Motor neuron (in vitro differentiated cells): ENCODE data around the gene BEND7. TPM values are rescaled to one million over a fixed set of nuclear protein-coding genes. Genes with fewer than 3 reads are reported as not detected.

Experiments
- ATAC-seq, 8 experiments: fragments of 200-7000 bp; cut with Tn5 transposase; replicated peaks in 6 of 8; 2 replicates each; pipeline ENCODE4 v1.8.0; 2021; ENCODE audit warnings: mild to moderate bottlenecking in 8 of 8, moderate library complexity in 8 of 8
- H3K27ac ChIP-seq, 2 donors: fragments of 250-450 bp; sonication (Bioruptor Pico); 2 replicates each; pipeline ENCODE4 v1.9.0; 2021; ENCODE audit warnings: antibody characterized with exemption in 2 of 2, mild to moderate bottlenecking in 2 of 2, moderate library complexity in 1 of 2
- H3K4me1 ChIP-seq, 2 donors: fragments of 250-450 bp; sonication (Bioruptor Pico); replicated peaks in 1 of 2; 2 replicates each; pipeline ENCODE4 v1.6.1; 2021; ENCODE audit warnings: antibody characterized with exemption in 2 of 2, mild to moderate bottlenecking in 2 of 2, moderate library complexity in 1 of 2
- H3K4me3 ChIP-seq, 5 donors: fragments of 250-450 bp; sonication (Bioruptor Pico); 2 replicates each; pipeline ENCODE4 v1.9.0; 2021; ENCODE audit warnings: antibody characterized with exemption in 5 of 5, mild to moderate bottlenecking in 5 of 5, moderate library complexity in 4 of 5
- WGBS, 10 experiments: fragments of 450-650 bp; shearing (Covaris generic); methylation state at CpG; one replicate each; pipeline ENCODE4 v1.0.0; 2022; 5-methylcytosine and 5-hydroxymethylcytosine counted together
- in situ Hi-C, 9 experiments: fragments of 400-800 bp; cut with MboI; loops; one replicate each; pipeline ENCODE4 v1.15.0; 2021; ENCODE audit warnings: low sequenced_read_pairs in 9 of 9, low pct_unique_long_range_greater_than_20kb in 2 of 9; ENCODE audit not compliant: unreplicated experiment in 9 of 9
- total RNA-seq, 8 experiments: library from RNA; unstranded; fragments of 300-600 nt; gene quantifications; 2 replicates each; pipeline versions ENCODE4 v1.2.3 to v1.2.4, GENCODE V29; 2022

Gene BEND7
- total RNA-seq, 8 experiments from 2014 or later = 10.4 to 229 (median 20.5) TPM

DNA sequence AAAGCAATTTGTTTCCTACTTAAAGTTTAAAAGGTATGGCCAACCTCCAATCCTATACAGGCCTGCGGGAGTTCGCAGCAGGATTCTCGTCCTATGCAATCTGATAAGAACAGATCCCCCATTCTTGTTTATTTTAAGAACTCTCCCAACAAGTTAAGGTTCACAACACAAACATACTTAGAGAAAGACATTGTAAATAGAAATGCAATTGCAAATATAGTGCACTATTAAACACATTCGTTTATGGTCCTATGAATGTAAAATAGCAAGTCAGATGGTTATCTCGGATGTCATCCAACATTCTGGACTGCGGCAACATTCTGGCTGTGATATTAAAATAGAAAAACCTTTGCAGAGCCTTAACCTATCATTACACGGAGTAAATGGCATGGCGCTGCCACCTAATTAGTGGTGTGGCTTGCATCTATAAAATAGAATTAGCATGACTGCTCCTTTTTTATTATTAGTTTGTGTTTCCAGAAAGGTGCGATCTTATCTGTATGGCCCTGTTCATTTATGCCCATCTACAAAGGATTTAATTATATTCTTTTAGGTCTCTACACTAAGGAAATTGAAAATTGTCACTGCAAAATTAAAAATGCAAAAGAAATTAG, 37.0 kb downstream of the BEND7 start:
- Histone ChIP-seq H3K4me3 (no peak overlapping the region), H3K27ac (no peak overlapping the region), H3K4me1 (peaks cover 0 to 3% of the 10 kb centered on the region in 2 donors)
- ATAC-seq = no peak
- in situ Hi-C loops = no loop called here
- 76 to 97% (median 86%) methylated on average over 1 to 9 of the region's 9 CpGs for WGBS, 10 experiments

DNA sequence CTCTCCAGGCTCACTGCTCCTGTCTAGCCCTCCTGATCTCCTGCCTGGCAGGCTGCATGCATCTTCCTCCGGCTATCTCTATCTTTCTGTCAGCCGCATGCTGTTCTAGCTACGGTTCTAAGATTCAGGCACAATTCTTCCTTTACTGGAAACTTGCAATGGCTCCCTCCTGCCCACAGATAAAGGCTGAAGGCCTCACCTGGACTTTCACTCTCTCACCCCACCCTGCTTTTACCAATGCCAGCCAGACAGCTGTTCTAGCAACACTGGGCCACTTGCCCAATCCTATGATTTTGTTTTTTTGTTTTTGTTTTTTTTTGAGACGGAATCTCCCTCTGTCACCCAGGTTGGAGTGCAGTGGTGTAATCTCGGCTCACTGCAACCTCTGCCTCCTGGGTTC, 38.3 kb downstream of the BEND7 start:
- H3K27ac ChIP-seq = no peak overlapping the region
- no peak overlapping the region for H3K4me3 ChIP-seq
- H3K4me1 ChIP-seq = peaks cover 0 to 3% of the 10 kb centered on the region in 2 donors
- WGBS, 10 experiments = 80 to 100% (median 90%) methylated on average over 1 to 5 of the region's 5 CpGs; no CpG with 5 or more reads in 2 of the 10 experiments
- in situ Hi-C loops = no loop called here
- ATAC-seq = no peak

DNA sequence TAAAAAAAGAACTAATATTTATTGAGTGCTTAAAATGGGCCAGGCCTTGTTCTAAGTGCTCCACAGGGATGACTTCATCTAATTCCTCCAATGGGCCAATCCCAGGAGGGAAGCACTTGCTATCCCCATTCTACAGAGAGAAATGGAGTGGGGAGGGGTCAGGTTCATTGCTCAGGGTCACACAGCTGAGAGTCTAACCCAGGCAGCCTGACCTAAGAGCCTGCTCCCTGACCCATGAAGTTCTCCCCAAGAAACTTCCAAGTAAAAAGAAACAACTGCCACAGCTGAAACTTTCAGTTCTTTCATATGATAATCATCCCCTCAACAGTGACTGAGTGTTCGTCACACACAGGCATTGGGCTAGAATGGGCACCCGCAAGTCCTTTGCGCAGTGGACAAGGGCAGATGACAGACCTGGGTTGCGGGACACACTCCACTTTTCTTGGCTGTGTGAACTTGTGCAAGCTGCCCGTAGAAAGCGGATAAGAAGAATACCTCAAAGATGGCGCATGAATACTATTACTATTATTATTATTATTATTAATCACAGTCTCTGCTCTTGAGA, 39.7 kb downstream of the BEND7 start:
- peak in 3 of 8 experiments; percentile 39 to 59 (median 53) for ATAC-seq
- Histone ChIP-seq H3K4me1 (peaks cover 0 to 3% of the 10 kb centered on the region in 2 donors), H3K27ac (no peak overlapping the region), H3K4me3 (no peak overlapping the region)
- WGBS, 10 experiments = 14 to 98% (median 51%) methylated on average over 1 to 6 of the region's 7 CpGs; no CpG with 5 or more reads in 4 of the 10 experiments
- in situ Hi-C loops = no loop called here

DNA sequence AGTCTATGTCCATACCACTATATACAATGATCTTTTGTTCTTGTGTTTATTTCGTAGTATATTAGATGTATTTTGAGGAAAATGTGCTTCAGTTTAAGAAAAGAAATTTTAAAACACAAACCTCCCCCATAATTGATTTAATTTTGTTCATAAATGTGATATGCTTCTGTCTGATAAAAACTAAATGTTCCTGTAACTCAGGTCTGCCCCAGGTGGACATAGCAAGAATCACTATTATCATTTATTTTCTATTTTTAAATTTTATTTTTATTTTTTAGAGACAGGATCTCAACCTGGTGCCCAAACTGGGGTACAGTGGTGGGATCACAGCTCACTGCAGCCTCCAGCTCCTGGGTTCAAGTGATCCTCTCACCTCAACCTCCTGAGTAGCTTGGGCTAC, 43.2 kb downstream of the BEND7 start:
- Histone ChIP-seq H3K4me3 (no peak overlapping the region), H3K4me1 (peaks cover 0 to 3% of the 10 kb centered on the region in 2 donors), H3K27ac (no peak overlapping the region)
- 43 to 100% (median 96%) methylated on average over 1 of the region's 1 CpG; no CpG with 5 or more reads in 2 of the 10 experiments for WGBS, 10 experiments
- in situ Hi-C loops = no loop called here
- no peak for ATAC-seq

DNA sequence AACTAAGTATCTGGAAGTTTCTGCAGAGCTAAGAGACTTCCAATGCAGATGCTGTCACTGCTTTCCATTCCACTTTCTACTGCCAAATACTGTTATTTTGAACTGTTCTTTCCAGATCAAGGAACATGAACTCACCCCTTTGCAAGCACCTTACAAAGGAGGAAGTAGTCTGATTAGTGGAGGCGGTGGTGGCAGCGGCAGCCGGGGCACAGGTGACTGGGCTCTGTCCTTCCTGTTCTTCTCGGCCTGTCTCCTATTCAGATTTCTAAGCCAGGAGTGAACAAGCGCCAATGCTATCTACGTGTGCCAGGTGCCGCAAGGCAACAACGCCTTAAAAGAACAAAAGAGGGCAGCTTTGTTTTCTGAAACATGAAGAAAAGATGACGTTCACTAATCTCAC, 44.9 kb downstream of the BEND7 start:
- ATAC-seq = no peak
- 63 to 97% (median 94%) methylated on average over 1 to 9 of the region's 9 CpGs; no CpG with 5 or more reads in 2 of the 10 experiments for WGBS, 10 experiments
- in situ Hi-C loops = no loop called here
- Histone ChIP-seq H3K4me3 (no peak overlapping the region), H3K27ac (no peak overlapping the region), H3K4me1 (peaks cover 0 to 3% of the 10 kb centered on the region in 2 donors)

DNA sequence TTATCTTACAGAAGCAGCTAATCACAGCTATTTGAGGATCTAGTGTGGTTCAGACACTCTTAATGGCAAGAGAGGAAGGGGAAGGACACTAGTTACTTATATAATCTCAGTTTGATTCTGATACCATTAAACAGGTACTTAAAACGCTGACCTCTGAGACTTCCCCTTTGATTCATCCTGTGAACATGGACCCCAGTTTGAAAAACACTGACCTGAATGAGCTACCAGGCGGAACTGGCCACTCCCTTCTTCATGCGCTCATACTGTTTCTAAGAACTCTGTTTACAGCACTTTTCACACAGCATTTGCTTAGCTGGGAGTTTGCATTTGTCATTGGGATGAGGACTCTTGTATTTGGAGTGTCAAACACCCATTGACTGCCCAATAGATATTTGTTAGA, 45.7 kb downstream of the BEND7 start:
- in situ Hi-C loops = no loop called here
- ATAC-seq = no peak
- no peaks in the 10 kb centered on the region for H3K4me1 ChIP-seq
- no peak overlapping the region for H3K4me3 ChIP-seq
- H3K27ac ChIP-seq = no peak overlapping the region
- WGBS, 10 experiments = 67 to 100% (median 85%) methylated on average over 1 to 3 of the region's 3 CpGs

DNA sequence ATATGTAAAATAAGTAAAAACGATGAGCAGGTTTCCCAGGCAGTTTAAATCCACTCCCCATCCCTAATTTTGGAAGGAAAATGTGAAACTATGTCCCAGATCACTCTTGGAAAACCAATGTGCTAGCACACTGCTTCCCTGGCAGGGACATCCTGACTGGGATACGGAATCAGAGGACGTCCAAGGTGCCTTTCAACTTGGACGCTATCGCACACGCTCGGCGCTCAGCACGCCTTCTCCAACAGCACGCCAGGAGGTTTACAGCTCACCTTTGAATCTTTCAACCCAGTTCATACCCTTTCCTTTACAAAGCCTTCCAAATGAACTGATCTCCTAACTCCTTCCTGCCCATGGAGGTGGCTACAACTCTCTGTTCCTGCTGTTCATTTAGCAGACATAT, 47.1 kb downstream of the BEND7 start:
- WGBS, 10 experiments = 13 to 100% (median 82%) methylated on average over 1 to 9 of the region's 10 CpGs; no CpG with 5 or more reads in 2 of the 10 experiments
- no peak overlapping the region for H3K27ac ChIP-seq
- ATAC-seq = no peak
- H3K4me3 ChIP-seq = no peak overlapping the region
- H3K4me1 ChIP-seq = no peaks in the 10 kb centered on the region
- in situ Hi-C loops = no loop called here

DNA sequence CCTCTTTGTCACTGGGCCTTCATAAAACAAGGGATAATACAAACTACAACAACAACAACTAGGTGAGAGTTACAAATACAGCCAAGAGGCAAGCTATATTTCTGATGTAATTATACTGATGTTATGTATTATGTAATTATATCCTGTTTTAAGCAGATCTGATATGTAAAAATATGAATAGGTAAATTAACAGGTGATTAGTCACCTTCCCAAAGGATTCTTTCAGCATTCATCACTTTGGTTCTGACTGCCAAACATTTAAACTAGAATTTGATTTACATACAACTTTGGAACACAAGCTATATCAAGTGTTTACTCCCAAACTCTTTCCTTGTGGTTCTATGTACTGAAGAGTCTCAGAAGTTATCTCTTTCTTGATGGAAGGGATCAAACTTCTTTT, 53.7 kb downstream of the BEND7 start:
- in situ Hi-C loops = no loop called here
- Histone ChIP-seq H3K4me1 (no peaks in the 10 kb centered on the region), H3K4me3 (no peak overlapping the region), H3K27ac (no peak overlapping the region)
- no peak for ATAC-seq

DNA sequence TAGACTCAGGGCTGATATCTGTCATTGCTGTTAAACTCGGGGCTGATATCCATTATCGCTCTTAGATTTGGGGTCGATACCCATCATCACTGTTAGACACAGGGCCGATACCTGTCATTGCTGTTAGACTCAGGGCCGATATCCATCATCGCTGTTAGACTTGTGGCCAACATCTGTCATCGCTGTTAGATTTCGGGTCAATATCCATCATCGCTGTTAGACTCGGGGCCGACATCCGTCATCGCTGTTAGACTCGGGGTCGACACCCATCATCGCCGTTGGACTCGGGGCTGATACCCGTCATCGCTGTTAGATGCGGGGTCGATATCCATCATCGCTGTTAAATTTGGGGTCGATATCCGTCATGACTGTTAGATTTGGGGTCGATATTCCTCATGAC, 54.8 kb downstream of the BEND7 start:
- H3K27ac ChIP-seq = no peak overlapping the region
- in situ Hi-C loops = no loop called here
- ATAC-seq = no peak
- H3K4me1 ChIP-seq = no peaks in the 10 kb centered on the region
- WGBS, 10 experiments = 80 to 100% (median 97%) methylated on average over 1 to 22 of the region's 26 CpGs; no CpG with 5 or more reads in 2 of the 10 experiments
- no peak overlapping the region for H3K4me3 ChIP-seq

DNA sequence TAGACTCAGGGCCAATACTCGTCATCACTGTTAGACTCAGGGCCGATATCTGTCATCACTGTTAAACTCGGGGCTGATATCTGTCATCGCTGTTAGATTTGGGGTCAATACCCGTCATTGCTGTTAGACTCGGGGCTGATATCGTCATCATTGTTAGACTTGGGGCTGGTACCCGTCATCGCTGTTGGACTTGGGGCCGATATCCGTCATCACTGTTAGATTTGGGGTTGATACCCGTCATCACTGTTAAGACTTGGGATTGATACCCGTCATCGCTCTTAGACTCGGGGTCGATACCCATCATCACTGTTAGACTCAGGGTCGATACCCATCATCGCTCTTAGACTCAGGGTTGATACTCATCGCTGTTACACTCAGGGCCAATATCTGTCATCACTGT, 56.5 kb downstream of the BEND7 start:
- Histone ChIP-seq H3K4me1 (no peaks in the 10 kb centered on the region), H3K27ac (no peak overlapping the region), H3K4me3 (no peak overlapping the region)
- in situ Hi-C loops = no loop called here
- no peak for ATAC-seq
- 94 to 100% (median 98%) methylated on average over 1 to 16 of the region's 19 CpGs; no CpG with 5 or more reads in 1 of the 10 experiments for WGBS, 10 experiments

DNA sequence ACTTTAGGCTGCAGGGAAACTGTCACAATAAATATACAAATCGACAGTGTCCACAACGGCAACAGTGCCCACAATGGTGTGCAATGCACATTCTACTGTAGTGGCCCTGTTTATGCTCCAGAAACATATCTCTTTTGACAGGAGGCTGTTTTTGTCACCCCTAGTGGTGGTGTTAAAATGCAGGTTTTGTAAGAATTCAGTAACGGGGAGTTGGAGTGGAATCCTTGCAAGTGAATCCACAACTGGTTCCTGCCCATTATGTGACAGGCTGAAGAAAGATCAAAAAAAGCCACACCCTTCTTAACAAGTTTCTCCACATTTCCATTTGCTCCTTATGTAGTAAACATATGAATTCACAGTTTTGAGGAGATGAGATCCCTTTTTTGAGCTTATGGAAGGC, 58.5 kb downstream of the BEND7 start:
- in situ Hi-C loops = no loop called here
- peak in 3 of 8 experiments; percentile 44 to 81 (median 67) for ATAC-seq
- no peaks in the 10 kb centered on the region for H3K4me1 ChIP-seq
- no peak overlapping the region for H3K4me3 ChIP-seq
- WGBS, 10 experiments = 61 to 100% (median 87%) methylated on average over 1 to 3 of the region's 3 CpGs; no CpG with 5 or more reads in 4 of the 10 experiments
- no peak overlapping the region for H3K27ac ChIP-seq

DNA sequence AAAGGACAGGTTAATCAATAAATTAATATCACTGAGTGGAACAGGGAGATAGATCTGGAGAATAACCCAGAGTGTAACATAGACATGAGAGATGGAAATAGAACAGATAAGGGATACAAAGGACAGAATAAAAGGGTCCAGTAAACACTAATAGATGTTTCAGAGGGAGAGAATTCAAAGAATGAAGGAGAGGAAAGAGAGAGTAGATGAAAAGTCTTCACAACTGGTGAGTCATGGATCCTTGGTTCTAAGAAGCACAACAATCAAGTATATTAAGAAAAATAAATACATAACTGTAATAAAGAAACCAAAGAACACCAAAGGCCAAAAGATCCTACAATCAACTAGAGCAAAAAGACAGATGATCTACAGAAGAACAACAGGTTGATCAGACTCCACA, 66.3 kb downstream of the BEND7 start:
- in situ Hi-C loops = no loop called here
- no peak for ATAC-seq
- no peak overlapping the region for H3K27ac ChIP-seq
- H3K4me1 ChIP-seq = peaks cover 0 to 3% of the 10 kb centered on the region in 2 donors
- H3K4me3 ChIP-seq = no peak overlapping the region

DNA sequence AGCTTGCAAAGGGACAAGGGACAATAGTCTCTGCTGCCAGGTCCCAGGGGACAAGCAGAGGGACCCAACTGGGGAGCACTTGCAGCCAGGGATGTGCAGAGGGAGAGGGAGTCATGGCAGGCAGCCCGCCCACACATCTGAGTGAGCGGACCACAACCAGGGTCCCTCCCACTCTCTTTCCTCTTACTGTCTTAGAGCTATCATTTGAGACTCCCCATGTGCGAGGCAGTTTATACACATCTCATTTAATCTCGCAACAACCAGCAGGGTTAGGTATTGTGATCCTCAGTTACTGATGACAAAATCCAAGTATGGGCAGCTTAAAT, 70.2 kb downstream of the BEND7 start:
- in situ Hi-C loops = no loop called here
- ATAC-seq = peak in 1 of 8 experiments; percentile 58
- Histone ChIP-seq H3K4me1 (peaks cover 0 to 13% of the 10 kb centered on the region in 2 donors), H3K4me3 (no peak overlapping the region), H3K27ac (no peak overlapping the region)
- 100% methylated on average over 1 of the region's 4 CpGs; no CpG with 5 or more reads in 8 of the 10 experiments for WGBS, 10 experiments
